Smooth muscle cell (in vitro differentiated cells): ENCODE results near the gene BNC2. TPM values are rescaled to one million over a fixed set of nuclear protein-coding genes. Genes with fewer than 3 reads are reported as not detected.

Source experiments
- DNase-seq: peaks from one replicate; lab custom pipeline; 2025; ENCODE audit not compliant: unreplicated experiment; lab: John Stamatoyannopoulos, UW
- H2AFZ ChIP-seq: fragments of 200-600 bp; sonication (generic); 2 replicates; pipeline ENCODE4 v1.6.0; 2016; ENCODE audit warnings: antibody characterized with exemption, low read depth, mild to moderate bottlenecking
- H3F3A ChIP-seq: fragments of 200-600 bp; sonication (generic); 2 replicates; pipeline ENCODE4 v1.6.0; 2017; ENCODE audit warnings: antibody characterized with exemption, low read depth
- H3K27ac ChIP-seq: fragments of 200-600 bp; sonication (generic); 2 replicates; pipeline ENCODE4 v1.5.1; 2016; ENCODE audit warnings: low read depth, mild to moderate bottlenecking
- H3K27me3 ChIP-seq: fragments of 200-600 bp; sonication (generic); 2 replicates; pipeline ENCODE4 v1.6.1; 2016; ENCODE audit warnings: low read depth, mild to moderate bottlenecking
- H3K36me3 ChIP-seq: fragments of 200-600 bp; sonication (generic); 2 replicates; pipeline ENCODE4 v1.5.1; 2016; ENCODE audit warnings: low read depth
- H3K4me1 ChIP-seq: fragments of 200-600 bp; sonication (generic); 2 replicates; pipeline ENCODE4 v1.5.1; 2016; ENCODE audit warnings: low read depth
- H3K4me2 ChIP-seq: fragments of 200-600 bp; sonication (generic); 2 replicates; pipeline ENCODE4 v1.6.0; 2016; ENCODE audit warnings: mild to moderate bottlenecking
- H3K4me3 ChIP-seq: fragments of 200-600 bp; sonication (generic); 2 replicates; pipeline ENCODE4 v1.5.1; 2016; ENCODE audit warnings: mild to moderate bottlenecking
- H3K79me2 ChIP-seq: fragments of 200-600 bp; sonication (generic); 2 replicates; pipeline ENCODE4 v1.6.0; 2016; ENCODE audit warnings: low read depth, mild to moderate bottlenecking
- H3K9ac ChIP-seq: fragments of 200-600 bp; sonication (generic); 2 replicates; pipeline ENCODE4 v1.6.0; 2016; ENCODE audit warnings: low read depth
- H3K9me3 ChIP-seq: fragments of 200-600 bp; sonication (generic); replicated peaks from 2 replicates; pipeline ENCODE4 v1.5.1; 2016; ENCODE audit warnings: low read depth
- H4K20me1 ChIP-seq: fragments of 200-600 bp; sonication (generic); 2 replicates; pipeline ENCODE4 v1.6.0; 2016; ENCODE audit warnings: low read depth
- CTCF ChIP-seq: fragments of 200-600 bp; sonication (generic); IDR thresholded peaks from 2 replicates; pipeline ENCODE4 v1.5.1; 2017; ENCODE audit warnings: borderline replicate concordance, mild to moderate bottlenecking, antibody characterized with exemption; ENCODE audit not compliant: insufficient read depth, poor library complexity, severe bottlenecking
- WGBS: methylation state at CpG from one replicate; pipeline ENCODE4 v1.1.7; 2016; ENCODE audit warnings: low lambda C conversion rate; 5-methylcytosine and 5-hydroxymethylcytosine counted together
- polyA plus RNA-seq: library from polyadenylated mRNA; unstranded; fragments of >200 nt; fragmentation: Nextera tagmentation; extraction: Ambion mirVana; gene quantifications from 2 replicates; pipeline ENCODE4 v1.2.1, GENCODE V29; 2016
- total RNA-seq: library from RNA; depleted of rRNA; stranded (reverse); fragments of >200 nt; gene quantifications from 2 replicates; pipeline ENCODE4 v1.2.3, GENCODE V29; 2014

BNC2 gene
- total and polyA plus RNA-seq, 2 experiments from 2014 or later, result 11.6 to 13.5 TPM

- no peak overlapping the region for H3K4me3 ChIP-seq
- no peak overlapping the region for H3K9ac ChIP-seq
- no peaks in the 10 kb centered on the region for H3F3A ChIP-seq
- whole genome bisulfite sequencing, result 63% methylated on average over 7 of the region's 7 CpGs
- no peaks in the 10 kb centered on the region for H4K20me1 ChIP-seq
- peaks cover 2% of the 10 kb centered on the region for H3K79me2 ChIP-seq
- no peaks in the 10 kb centered on the region for H3K36me3 ChIP-seq
- H3K4me2 ChIP-seq, result peak overlapping the region; percentile 6
- no peak for TF ChIP-seq CTCF
- H3K4me1 ChIP-seq, result peaks cover 5% of the 10 kb centered on the region
- H3K27ac ChIP-seq, result no peak overlapping the region
- no peaks in the 10 kb centered on the region for H3K9me3 ChIP-seq
- peaks cover 7% of the 10 kb centered on the region for H3K27me3 ChIP-seq
- H2AFZ ChIP-seq, result no peak overlapping the region
- DNase-seq, result no peak
Observed at GRCh38 chr9:16553869-16554540, 316.5 kb downstream of the BNC2 start.

GRCh38 chr9:16552252-16552651 is 318.2 kb downstream of the BNC2 start:
- H3K27me3 ChIP-seq, result peaks cover 7% of the 10 kb centered on the region
- no peak overlapping the region for H3K4me2 ChIP-seq
- H3K36me3 ChIP-seq, result no peaks in the 10 kb centered on the region
- no peaks in the 10 kb centered on the region for H3F3A ChIP-seq
- WGBS, result 85% methylated on average over 15 of the region's 15 CpGs
- TF ChIP-seq CTCF, result no peak
- no peak overlapping the region for H3K4me3 ChIP-seq
- H3K9me3 ChIP-seq, result no peaks in the 10 kb centered on the region
- no peak for DNase-seq
- no peak overlapping the region for H3K27ac ChIP-seq
- no peaks in the 10 kb centered on the region for H4K20me1 ChIP-seq
- H3K4me1 ChIP-seq, result peaks cover 5% of the 10 kb centered on the region
- H3K79me2 ChIP-seq, result peaks cover 2% of the 10 kb centered on the region
- no peak overlapping the region for H2AFZ ChIP-seq
- H3K9ac ChIP-seq, result no peak overlapping the region

GRCh38 chr9:16551692-16552091 is 318.8 kb downstream of the BNC2 start:
- Histone ChIP-seq H3K27me3 (peaks cover 7% of the 10 kb centered on the region), H3K36me3 (no peaks in the 10 kb centered on the region), H3K4me3 (no peak overlapping the region), H3K4me1 (peaks cover 5% of the 10 kb centered on the region), H3K27ac (no peak overlapping the region), H3K9me3 (no peaks in the 10 kb centered on the region), H2AFZ (no peak overlapping the region), H4K20me1 (no peaks in the 10 kb centered on the region), H3K9ac (no peak overlapping the region), H3F3A (no peaks in the 10 kb centered on the region), H3K4me2 (no peak overlapping the region), H3K79me2 (peaks cover 2% of the 10 kb centered on the region)
- WGBS, result 72% methylated on average over 1 of the region's 1 CpG
- no peak for DNase-seq
- no peak for TF ChIP-seq CTCF

- H3K36me3 ChIP-seq, result no peaks in the 10 kb centered on the region
- H2AFZ ChIP-seq, result no peak overlapping the region
- no peak overlapping the region for H3K4me3 ChIP-seq
- no peaks in the 10 kb centered on the region for H3K79me2 ChIP-seq
- H3K9ac ChIP-seq, result no peak overlapping the region
- WGBS, result 83% methylated on average over 3 of the region's 3 CpGs
- no peak overlapping the region for H3K4me2 ChIP-seq
- no peak for TF ChIP-seq CTCF
- H3K4me1 ChIP-seq, result peaks cover 3% of the 10 kb centered on the region
- H4K20me1 ChIP-seq, result no peaks in the 10 kb centered on the region
- H3K9me3 ChIP-seq, result no peaks in the 10 kb centered on the region
- H3K27me3 ChIP-seq, result no peaks in the 10 kb centered on the region
- no peak for DNase-seq
- no peak overlapping the region for H3K27ac ChIP-seq
- no peaks in the 10 kb centered on the region for H3F3A ChIP-seq
Observed at GRCh38 chr9:16545639-16546038, 324.8 kb downstream of the BNC2 start.
